GM19238 (cell line): ENCODE measurements around the gene GDF7.

Experiments used
- DNase-seq: peaks from one replicate; pipeline ENCODE4 v3.0.0; 2011; ENCODE audit warnings: low spot score; ENCODE audit not compliant: insufficient read length

The GDF7 gene

DNA sequence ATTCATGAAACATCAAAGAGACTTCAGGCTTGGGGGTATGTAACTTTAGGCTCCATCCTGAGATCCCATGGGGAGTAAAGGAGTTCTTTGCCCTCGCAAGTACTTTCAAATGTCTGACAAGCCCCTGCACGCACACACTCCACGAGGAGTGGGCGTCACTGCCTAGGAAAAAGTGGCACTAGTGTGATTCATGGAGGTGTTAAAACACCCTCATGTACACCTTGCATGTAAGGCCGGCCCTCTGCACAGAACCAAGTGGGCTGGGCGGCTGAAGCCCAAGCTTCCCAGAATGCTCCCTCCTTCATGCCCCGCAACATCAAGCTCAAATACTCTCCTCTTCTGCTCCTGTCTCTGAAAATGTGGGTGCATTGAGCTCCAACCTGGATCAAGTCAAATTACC lies 23.9 kb upstream of the GDF7 start:
- DNase-seq: no peak

DNA sequence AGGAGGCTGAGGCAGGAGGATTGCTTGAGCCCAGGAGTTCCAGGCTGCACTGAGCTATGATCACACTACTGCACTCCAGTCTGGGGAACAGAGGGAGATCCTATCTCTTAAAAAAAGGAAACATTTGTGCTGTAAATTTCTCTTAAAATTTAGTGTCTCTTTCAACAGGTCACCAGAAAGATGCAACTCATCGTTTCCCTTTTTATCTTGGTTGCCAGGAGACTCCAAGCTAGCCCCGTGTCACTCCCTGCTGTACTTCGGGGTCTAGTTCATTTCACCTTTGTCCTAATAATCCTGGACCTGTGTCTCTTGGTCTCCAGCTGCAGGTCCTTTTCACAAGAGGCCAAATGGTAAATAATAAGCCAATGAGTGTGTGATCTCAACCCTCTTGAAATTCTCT lies 23.1 kb upstream of the GDF7 start:
- no peak for DNase-seq

DNA sequence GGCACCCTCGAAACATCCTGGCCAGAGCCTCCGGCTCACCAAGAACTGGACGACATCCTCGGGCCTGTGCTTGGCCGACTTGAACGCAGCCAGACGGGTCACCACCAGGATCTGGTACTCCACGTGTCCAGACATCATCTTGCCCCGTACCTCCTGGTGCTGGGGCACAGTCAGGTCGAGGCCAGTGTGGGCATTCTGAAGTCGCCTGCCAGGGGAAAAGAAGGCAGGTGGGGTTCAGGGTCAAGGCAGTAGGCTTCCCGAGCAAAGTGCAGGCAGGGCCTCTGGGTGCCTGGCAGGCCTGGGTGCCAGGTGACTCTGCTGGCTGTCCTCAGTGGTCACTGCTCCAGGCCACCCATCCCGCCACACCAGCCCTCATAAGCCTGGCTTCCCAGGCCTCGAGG lies 21.6 kb upstream of the GDF7 start:
- DNase-seq: no peak

DNA sequence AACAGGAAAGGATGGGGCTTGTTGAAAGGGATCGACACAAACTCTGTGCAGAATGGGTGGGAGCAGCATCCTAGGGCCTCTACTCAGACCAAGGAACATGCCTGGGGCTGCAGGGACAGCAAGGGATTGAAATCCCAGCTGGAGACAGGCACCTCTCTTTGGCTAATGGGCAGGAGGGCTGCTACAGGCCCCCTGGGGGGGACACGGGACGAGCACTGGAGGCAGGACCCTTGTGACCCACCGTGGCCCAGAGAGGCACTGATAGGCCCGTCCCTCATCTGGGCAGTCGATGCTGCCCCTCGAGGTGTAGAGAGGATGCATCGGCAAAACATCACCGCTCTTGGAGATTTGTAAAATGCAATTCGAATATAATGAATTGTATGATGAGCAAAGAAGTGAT lies 21.2 kb upstream of the GDF7 start:
- DNase-seq: no peak

DNA sequence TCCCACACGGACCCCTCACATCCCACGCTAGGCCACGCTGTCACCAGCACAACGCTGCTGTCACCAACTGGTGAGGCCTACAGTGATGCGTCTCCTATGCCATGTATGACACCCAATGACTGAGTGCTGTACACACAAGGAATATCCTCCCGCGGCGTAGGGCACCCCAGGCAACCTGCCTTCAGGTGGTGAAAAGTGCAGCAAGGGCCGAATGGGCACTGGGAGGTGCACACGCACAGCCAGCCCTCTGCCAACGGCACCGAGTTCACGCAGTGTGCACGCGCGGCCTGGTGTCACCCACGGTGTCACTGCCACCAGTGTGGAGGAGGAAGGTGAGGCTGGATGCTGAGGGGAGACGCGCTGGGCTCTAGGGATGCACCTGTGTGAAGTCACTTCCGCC lies 20.5 kb upstream of the GDF7 start:
- no peak for DNase-seq

DNA sequence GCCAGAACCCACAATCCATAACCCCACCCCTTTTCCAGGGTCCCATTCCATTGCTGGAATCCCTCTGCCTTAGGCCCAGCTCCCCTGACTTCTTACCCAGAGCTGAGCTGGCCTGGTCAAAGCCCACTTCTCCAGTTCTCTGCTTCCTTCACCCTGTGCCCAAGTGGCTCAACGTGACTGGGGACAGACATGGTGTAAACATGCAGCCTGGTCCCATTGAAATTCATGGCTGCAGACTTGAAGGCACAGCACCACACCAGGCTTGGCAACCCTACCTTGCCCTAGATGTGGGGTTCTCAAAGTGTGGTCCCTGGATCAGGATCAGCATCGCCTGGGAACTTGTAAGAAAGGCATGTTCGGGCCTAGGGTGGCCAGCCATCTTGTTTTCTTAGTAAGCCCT lies 19.7 kb upstream of the GDF7 start:
- DNase-seq: no peak

DNA sequence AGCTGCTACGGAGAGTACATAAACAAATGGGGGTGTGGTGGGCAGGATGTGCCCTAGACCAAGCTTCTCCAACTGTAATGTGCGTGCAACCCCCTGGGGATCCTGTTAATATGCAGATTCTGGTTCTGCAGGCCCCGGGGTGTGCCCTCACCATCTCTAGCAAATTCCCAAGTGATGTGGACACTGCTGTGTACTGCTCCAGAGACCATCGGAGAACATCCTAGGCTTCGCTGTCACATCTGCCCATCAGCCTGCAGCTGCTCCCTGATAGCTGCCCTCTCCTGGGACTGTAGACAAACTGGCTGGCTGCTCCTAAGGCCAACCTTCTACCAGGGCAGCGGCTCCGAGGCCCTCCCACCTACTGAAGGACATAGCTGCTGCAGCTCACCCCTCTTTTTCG lies 19.2 kb upstream of the GDF7 start:
- no peak for DNase-seq

DNA sequence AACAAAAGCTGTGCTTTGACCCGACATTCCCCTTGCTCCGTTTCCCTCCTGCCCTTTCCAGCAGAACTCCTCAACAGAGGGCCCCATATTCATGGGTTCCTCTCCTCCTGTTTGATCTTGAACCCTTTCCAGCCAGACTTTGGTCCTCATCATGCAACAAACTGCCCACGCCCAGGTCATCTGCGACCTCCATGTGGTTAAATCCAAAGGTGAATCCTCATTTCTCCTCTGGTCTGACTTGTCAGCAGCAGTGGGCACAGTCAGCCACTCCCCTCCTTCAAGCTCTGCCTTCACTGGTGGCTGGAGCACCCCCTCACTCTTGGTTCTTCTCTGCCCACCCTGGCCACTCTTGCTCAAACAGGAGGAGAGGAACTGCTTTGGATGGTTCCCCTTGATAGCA lies 18.7 kb upstream of the GDF7 start:
- DNase-seq: no peak

DNA sequence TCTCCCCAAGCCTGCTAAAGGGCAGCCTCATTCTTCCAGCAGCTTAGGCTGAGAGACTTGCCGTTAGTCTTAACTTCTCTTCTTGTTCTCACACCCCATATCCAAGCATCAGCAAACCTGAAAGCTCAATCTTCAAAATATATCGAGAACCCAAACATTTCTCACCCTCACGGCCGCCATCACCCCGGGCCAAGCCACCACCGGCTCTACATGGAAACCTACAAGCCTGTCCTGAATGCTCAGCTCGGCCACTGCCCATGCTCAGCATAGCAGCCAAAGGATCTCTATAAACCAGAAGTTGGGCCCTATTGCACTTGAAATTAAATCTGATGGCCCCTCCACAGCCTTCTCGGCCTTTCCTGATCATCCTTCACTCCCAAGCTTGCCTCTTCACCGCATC lies 18.1 kb upstream of the GDF7 start:
- DNase-seq: no peak

DNA sequence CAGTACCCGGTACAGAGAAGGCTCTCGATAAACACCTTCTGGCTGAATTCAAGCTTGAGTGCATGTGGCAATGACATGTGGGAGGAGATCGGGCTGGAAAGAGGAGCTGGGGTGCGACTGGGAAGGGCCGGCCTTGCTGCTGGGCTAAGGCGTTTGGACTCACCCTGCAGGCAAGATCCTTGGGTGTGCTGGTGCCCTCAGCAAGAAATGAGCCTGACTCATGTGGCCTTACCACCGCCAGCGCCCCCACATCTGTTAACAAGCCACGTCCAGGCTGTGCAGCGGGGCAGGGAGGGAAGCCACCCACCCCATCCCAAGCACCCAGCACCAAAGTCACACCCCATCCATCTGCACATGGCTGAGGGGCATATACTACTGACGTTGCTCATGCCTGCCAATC lies 17.4 kb upstream of the GDF7 start:
- DNase-seq: no peak

DNA sequence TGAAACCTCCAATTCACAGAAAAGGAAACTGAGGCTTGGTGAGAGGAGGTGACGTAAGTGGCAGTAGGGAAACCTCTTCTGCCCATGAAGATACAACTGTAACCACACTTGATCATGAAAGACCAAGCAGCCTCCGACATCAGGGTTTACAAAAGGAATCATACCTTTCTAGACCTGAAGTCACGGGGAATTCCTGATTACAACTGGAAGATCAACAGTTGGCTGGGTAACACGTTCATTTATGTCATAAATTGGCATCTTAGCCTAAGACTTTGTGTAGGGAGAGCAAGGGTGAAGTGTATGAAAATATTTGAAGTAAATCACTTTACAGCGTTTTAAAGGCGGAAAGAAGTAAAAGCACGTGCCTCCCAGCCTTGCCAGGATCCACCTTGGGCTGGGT lies 17.0 kb upstream of the GDF7 start:
- no peak for DNase-seq

DNA sequence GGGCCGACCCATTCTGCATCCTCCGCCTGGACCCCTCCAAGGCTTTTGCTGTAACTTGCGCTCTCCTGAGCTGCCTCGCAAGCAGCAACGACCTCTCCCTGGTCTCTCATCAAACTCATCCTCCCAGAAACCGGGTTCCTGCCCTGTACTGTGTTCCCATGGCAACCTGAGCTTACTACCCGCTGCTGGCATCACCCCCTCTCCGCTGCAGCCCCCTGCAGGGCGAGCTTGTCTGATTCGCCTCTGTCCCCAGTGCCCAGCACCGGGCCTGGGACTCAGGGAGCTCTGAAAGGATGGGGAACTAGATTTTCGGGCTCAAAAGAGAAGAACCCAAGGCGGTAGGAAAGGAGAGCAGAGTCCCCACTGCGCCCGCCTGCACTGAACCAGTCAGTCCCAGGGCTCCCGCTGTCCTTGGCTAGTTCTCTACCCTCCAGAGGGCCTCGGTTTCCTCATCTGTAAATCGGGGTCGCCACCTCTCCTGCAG lies 16.5 kb upstream of the GDF7 start:
- DNase-seq: no peak

DNA sequence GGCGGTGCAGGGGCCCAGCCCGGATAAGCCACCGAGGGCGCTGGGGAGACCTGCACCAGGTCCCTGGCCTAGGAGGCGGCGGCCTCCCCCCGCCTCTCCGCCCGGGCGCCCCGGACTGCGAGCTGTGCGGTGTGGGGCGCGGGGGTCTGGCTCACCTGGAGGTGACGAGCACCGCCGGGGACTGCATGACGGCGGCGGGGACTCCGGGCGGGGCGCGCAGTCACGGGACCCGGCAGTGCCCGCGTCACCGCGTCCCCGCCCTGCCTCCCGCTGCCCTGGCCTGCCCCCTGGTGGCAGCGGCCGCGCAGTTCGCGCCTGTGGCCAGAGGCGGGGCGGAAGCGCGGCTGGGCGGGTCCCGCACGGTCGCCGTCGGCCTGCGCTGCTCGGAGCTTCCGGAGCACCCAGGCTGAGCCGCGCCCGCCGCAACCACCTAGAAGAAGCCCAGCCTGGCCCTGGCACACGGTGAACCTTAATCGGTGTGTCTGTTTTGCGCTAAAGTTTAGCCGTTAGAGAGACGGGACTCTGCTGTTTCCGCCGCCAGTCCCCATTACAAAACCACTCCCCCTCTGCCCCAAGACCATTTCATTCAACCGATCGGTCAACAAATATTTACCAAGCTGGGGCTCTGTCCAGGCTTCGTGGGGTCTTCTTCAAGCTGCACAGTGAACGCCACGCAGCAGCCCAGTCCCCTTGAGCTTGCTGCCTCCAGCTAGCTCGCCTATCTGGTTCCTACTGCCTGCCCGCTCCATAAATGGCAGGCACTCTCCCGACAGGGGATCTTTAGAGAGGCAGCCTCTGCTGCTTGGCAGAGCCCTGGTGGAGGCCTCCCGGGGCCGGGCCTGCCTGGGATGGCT lies 15.8 kb upstream of the GDF7 start, which contains the start of gene HS1BP3:
TSS of gene HS1BP3 (minus strand) at position 222 of the 854 bp plus-strand sequence. CDS start at position 187, 35 bp downstream.
- peak; percentile 96 for DNase-seq

DNA sequence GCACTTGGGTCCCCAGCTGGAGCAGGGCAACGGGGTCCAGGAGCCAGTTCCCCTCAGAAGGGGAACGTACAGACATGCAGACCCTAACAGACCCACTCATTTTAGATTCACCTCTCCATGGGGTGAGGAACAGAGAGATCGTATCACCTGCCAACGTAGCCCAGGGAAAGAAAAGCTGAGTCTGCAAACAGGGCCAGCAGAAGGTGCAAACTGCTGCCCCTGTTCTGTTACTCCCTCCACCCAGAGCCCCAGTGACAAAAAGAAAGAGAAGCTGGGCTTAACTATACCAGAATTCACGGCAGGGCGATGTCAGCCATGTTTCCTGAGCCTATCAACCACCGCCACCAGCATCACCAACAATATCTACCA lies 15.2 kb upstream of the GDF7 start:
- no peak for DNase-seq

DNA sequence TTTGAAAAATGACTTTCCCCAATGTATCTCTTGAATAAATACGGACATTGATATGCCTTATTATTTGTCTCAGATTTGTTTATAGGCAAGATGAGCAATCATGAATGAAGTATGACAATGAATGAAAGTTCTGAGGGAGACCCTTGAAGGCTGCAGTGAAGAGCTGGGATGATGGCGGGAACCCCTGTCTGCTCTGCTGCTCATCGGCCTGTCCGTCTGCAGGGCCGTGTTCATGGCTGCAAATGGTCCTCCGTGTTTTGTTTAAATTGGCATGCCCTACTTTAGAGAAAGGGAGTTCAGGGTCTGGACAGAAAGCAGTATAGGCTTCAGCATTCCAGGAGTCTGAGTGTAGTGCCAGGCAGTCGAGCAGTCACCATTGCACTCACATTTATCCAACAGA lies 14.8 kb upstream of the GDF7 start:
- no peak for DNase-seq

DNA sequence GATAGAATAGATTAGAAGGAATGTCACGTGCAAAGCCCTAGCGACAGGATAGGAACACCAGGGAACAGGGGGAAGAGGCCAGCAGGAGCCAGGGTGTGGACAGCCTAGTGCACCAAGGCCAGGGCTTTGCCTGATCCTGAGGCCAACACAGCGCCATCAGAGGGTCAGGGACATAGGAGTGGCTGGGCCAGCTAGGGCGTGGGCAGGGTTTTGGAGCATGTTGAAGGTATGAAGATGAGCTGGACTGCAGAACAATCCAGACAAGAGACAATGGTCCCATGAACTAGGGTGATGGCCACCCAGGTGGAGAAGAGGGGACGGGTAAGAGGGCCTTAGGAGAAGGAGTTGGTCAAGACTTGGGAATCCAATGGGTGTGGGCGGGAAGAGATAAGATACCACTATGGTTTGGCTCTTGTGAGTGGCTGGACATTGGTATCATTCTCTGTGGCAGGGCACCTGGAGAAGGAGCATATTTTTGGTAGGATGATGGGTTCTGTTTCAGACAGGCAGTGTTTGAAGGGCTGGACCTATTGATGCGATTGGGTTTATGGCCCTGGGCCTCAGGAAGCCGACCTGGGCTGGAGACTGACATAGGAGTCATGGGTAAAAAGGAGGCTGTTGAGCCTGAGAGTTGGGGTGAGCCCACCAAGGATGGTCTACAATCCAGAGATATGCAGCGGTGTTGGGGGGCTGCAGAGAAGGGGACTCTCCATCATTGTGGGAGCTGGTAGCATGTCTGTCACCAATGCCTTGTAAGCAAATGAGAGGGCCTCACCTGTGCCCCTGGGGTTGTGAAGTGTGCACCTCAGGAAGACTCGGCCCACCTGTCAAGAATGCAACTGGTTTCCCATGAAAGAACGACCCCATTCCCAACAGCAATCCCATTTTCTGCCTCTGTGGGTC lies 14.0 kb upstream of the GDF7 start:
- DNase-seq: no peak

DNA sequence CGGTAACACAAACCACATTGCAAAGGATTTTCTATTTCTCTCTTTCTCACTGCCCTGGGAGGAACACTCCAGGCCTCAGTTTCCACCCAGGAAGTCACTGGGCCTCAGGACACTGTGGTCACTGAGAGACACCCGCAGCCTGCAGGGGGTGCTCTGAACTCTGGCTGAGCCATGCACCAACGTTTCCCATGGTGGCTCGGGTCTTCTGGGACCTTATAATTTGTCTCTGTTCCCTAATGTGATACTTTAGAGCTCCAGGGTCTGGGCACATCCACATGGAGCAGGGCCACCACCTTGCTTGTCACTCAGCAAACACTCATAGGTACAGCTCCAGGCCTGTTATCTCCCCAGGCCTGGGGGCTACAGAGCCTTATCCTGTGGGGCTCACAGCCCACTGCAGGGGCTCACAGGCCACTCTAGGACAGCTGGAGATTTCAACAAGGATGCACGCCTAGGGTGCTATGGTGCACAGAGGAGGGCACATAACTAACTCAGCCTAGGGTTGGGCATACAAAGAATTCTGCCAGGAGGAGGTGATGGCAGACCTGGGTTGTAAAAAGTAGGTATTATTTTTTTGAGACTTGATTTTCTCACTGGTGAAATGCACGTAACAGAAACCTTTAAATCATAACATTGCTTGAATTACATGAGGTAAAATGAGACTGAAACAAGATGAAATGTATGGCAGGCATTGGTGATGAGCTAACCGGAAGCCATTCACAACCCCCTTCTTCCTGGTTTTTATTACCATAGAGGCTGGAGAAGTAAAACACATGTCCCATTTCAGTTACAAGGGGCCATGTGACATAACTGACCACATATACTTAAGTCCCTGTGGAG lies 13.0 kb upstream of the GDF7 start:
- DNase-seq: no peak

DNA sequence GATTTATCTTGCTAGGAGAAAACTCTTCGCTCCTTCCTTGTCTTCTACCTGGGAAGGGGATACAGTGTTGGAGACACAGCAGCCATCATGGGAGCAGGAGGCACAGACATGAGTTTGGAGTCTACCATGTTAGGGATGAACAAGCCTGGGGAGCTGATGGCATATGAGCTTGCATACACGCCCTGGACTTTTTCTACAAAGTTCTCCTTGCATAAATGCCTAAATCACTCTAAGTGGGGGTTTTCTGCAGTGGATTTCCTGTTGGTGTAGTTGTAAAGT lies 12.5 kb upstream of the GDF7 start:
- DNase-seq: no peak

DNA sequence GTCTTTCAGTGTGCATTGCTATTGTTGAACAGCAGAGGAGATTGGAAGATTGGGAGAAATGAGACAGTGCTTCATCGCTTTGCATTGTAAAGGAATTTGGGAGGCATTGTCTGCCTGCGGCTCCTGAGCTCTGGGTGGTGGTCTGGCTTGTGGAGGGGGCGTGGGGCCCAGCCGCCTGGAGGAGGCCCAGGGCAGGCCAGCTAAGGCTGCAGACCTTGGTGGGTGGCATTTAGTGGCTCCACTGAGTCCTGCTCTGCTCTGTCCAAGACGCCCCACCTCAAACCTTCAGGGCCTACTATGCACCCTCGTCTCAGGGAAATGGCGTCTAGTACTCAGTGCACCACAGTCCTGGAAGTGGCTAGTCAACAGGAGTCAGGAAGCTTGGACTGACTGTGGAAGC lies 10.4 kb upstream of the GDF7 start:
- no peak for DNase-seq

DNA sequence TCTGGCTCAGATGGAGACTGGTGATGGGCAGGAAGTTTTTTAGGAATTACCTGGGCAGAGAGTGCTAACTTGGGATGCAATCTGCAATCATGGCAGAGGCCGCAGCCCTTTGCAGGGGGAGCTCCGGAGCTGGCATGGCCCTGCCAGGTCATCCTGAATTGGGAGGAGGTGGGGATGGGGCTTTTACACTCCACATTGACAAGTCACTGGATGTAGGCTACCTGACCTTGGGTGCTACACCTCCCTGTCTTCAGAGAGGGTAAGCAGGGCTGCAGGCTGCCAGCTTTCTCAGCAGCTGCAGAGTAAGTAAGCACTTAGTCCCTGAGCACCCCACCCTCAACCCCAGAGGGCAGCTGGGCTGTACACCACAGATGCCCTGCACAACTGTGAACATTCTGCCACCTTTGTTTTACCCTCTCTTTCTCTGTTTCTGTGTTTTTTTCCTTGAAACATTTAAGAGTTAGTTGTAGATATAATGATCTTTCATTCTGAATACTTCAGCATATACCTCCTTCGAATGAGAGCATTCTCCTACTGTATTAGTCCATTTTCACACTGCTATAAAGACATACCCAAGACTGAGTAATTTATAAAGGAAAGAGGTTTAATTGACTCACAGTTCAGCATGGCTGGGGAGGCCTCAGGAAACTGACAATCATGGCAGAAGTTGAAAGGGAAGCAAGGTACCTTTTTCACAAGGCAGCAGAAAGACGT lies 9.3 kb upstream of the GDF7 start:
- no peak for DNase-seq
